Glutamatergic neuron (in vitro differentiated cells): ENCODE results near the gene MAP7. TPM values are rescaled to one million over a fixed set of nuclear protein-coding genes. Genes with fewer than 3 reads are reported as not detected.

Experiments
- DNase-seq: peaks from one replicate; pipeline ENCODE4 v3.0.0; 2022
- H3K27ac Mint-ChIP-seq: one replicate; pipeline ENCODE4 v1.8.0; 2020; ENCODE audit warnings: mild to moderate bottlenecking, mixed read lengths, inconsistent platforms; ENCODE audit not compliant: unreplicated experiment
- H3K27me3 Mint-ChIP-seq: one replicate; pipeline ENCODE4 v1.8.0; 2020; ENCODE audit warnings: mild to moderate bottlenecking, moderate library complexity, mixed read lengths, inconsistent platforms; ENCODE audit not compliant: unreplicated experiment
- H3K36me3 Mint-ChIP-seq: one replicate; pipeline ENCODE4 v1.8.0; 2020; ENCODE audit warnings: mild to moderate bottlenecking, mixed read lengths, inconsistent platforms; ENCODE audit not compliant: unreplicated experiment
- H3K4me1 Mint-ChIP-seq: one replicate; pipeline ENCODE4 v1.8.0; 2020; ENCODE audit warnings: mild to moderate bottlenecking, low read depth, mixed read lengths, inconsistent platforms; ENCODE audit not compliant: unreplicated experiment
- H3K4me3 Mint-ChIP-seq: one replicate; pipeline ENCODE4 v1.8.0; 2020; ENCODE audit warnings: mild to moderate bottlenecking, mixed read lengths, inconsistent platforms; ENCODE audit not compliant: unreplicated experiment
- H3K9me3 Mint-ChIP-seq: one replicate; pipeline ENCODE4 v1.8.0; 2020; ENCODE audit warnings: mild to moderate bottlenecking, moderate library complexity, mixed read lengths, inconsistent platforms; ENCODE audit not compliant: unreplicated experiment
- total RNA-seq: library from RNA; stranded (reverse); fragmentation: NEBNext Ultra II Directional; extraction: Animal tissue kit (Norgen Biotek cat#: 25700); gene quantifications from one replicate; pipeline ENCODE4 v1.2.1, GENCODE V29; 2021; ENCODE audit not compliant: unreplicated experiment
- TF ChIP-seq, protein P1 (sequence below): fragments of 200-600 bp; sonication (generic); IDR thresholded peaks from one replicate; pipeline ENCODE4 v1.5.0; 2021; ENCODE audit not compliant: partially characterized antibody, unreplicated experiment

Gene MAP7
- total RNA-seq, 1 donor from 2014 or later, result 2.2 TPM

GRCh38 chr6:136534268-136534667 is 16.0 kb downstream of the MAP7 start:
- Mint-ChIP-seq H3K4me3 (no peak overlapping the region), H3K27ac (no peak overlapping the region), H3K4me1 (peaks cover 4% of the 10 kb centered on the region), H3K36me3 (no peaks in the 10 kb centered on the region), H3K27me3 (no peaks in the 10 kb centered on the region), H3K9me3 (no peaks in the 10 kb centered on the region)
- TF ChIP-seq, protein P1, sequence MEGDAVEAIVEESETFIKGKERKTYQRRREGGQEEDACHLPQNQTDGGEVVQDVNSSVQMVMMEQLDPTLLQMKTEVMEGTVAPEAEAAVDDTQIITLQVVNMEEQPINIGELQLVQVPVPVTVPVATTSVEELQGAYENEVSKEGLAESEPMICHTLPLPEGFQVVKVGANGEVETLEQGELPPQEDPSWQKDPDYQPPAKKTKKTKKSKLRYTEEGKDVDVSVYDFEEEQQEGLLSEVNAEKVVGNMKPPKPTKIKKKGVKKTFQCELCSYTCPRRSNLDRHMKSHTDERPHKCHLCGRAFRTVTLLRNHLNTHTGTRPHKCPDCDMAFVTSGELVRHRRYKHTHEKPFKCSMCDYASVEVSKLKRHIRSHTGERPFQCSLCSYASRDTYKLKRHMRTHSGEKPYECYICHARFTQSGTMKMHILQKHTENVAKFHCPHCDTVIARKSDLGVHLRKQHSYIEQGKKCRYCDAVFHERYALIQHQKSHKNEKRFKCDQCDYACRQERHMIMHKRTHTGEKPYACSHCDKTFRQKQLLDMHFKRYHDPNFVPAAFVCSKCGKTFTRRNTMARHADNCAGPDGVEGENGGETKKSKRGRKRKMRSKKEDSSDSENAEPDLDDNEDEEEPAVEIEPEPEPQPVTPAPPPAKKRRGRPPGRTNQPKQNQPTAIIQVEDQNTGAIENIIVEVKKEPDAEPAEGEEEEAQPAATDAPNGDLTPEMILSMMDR, result no peak
- no peak for DNase-seq

GRCh38 chr6:136533487-136533886 is 16.7 kb downstream of the MAP7 start:
- no peaks in the 10 kb centered on the region for H3K27me3 Mint-ChIP-seq
- TF ChIP-seq, protein P1, result no peak
- no peak overlapping the region for H3K27ac Mint-ChIP-seq
- H3K9me3 Mint-ChIP-seq, result no peaks in the 10 kb centered on the region
- H3K4me3 Mint-ChIP-seq, result no peak overlapping the region
- no peak for DNase-seq
- H3K36me3 Mint-ChIP-seq, result no peaks in the 10 kb centered on the region
- H3K4me1 Mint-ChIP-seq, result peaks cover 4% of the 10 kb centered on the region

DNA sequence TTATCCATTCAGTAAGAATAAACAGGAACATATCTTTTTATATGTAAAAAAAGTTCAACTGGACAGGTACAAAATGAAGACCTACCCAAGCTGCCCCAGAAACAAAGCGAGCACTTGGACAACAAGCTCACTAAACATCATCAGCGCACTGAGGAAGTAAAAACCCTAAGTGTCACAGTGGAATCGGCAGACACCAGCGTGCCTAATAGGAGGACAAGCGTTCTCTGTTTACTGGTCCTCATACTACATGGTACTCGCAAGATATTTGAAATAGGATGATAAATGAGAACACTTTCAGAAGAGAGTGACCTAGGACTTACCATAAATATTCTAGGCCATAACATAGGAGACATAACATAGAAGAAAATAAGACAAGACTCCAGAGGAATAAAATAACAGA is 18.2 kb downstream of the MAP7 start:
- no peak overlapping the region for H3K4me3 Mint-ChIP-seq
- TF ChIP-seq, protein P1, result no peak
- no peaks in the 10 kb centered on the region for H3K27me3 Mint-ChIP-seq
- peaks cover 9% of the 10 kb centered on the region for H3K4me1 Mint-ChIP-seq
- H3K27ac Mint-ChIP-seq, result no peak overlapping the region
- no peaks in the 10 kb centered on the region for H3K9me3 Mint-ChIP-seq
- no peak for DNase-seq
- no peaks in the 10 kb centered on the region for H3K36me3 Mint-ChIP-seq

- Mint-ChIP-seq H3K27me3 (peaks cover 2% of the 10 kb centered on the region), H3K4me1 (peaks cover 25% of the 10 kb centered on the region)
These were observed 20.5 kb downstream of the MAP7 start for GRCh38 chr6:136529710-136530109.

DNA sequence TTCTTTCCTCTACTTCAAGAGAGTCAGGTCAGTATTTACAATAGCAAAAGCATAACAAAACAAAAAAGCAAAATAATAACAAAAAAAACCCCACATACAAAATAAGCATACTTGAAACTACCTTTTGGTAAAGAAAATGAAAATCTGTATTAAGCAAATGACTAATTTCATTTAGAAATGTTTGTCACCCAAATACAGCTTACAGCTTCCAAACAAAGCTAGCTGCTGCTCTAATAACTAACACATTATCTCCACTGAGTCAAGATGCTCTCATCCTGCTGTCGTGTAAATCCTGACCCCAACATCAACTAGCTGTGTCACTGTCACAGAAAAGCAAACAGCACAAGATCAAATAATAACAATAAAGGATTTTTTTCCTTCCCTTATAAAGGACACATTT is 21.7 kb downstream of the MAP7 start:
- Mint-ChIP-seq H3K27me3 (peaks cover 2% of the 10 kb centered on the region), H3K4me3 (no peak overlapping the region), H3K36me3 (no peaks in the 10 kb centered on the region), H3K9me3 (no peaks in the 10 kb centered on the region), H3K27ac (no peak overlapping the region), H3K4me1 (peaks cover 25% of the 10 kb centered on the region)
- TF ChIP-seq, protein P1, result no peak
- DNase-seq, result no peak

More at GRCh38 chr6:136529710-136530109, 20.5 kb downstream of the MAP7 start:
- Mint-ChIP-seq H3K4me3 (no peak overlapping the region), H3K27ac (no peak overlapping the region), H3K9me3 (no peaks in the 10 kb centered on the region), H3K36me3 (no peaks in the 10 kb centered on the region)
- TF ChIP-seq, protein P1, result no peak
- no peak for DNase-seq
